Melanocyte of skin (primary cell): Measurements from ENCODE around the gene SNX2. TPM values are rescaled to one million over a fixed set of nuclear protein-coding genes. Genes with fewer than 3 reads are reported as not detected.

Experiments
- total RNA-seq, 2 donors: library from RNA; depleted of rRNA; stranded (reverse); fragments of >200 nt; gene quantifications; 2 replicates each; pipeline ENCODE4 v1.2.3, GENCODE V29; 2012

SNX2 gene
- total RNA-seq, result 100 to 1,000 TPM; 121 to 147 TPM

GRCh38 chr5:122774861-122775549 lies at the start of gene SNX2:
Gene SNX2, plus strand, starts transcription at chr5:122775080. Its CDS starts 24 bp downstream, at chr5:122775104.

GRCh38 chr5:122845229-122846050 lies 70.6 kb downstream of the SNX2 start, which contains the start of gene SNX24:
Gene SNX24, plus strand, starts transcription at chr5:122845613. Its CDS starts 21 bp downstream, at chr5:122845634.

Other genes starting within 250 kb of the SNX2 start
- 10 to 100 TPM; 31.0 to 63.3 TPM for gene SNX24, start 70.5 kb downstream of the SNX2 start, total RNA-seq